Ishikawa (cell line): ENCODE data around the gene CFAP221.

ENCODE experiments used
- CEBPB ChIP-seq: IDR thresholded peaks from 2 replicates; pipeline ENCODE4 v1.6.1; 2012
- RAD21 ChIP-seq: IDR thresholded peaks from 2 replicates; pipeline ENCODE4 v1.6.1; 2012; ENCODE audit warnings: low read depth
- TAF1 ChIP-seq: IDR thresholded peaks from 2 replicates; pipeline ENCODE4 v1.6.1; 2012; ENCODE audit warnings: low read depth, mild to moderate bottlenecking
- YY1 ChIP-seq: IDR thresholded peaks from 2 replicates; pipeline ENCODE4 v1.6.1; 2012; ENCODE audit warnings: low read depth
- TF ChIP-seq, protein P1 (sequence below): IDR thresholded peaks from 2 replicates; pipeline ENCODE4 v1.6.1; 2012

DNA sequence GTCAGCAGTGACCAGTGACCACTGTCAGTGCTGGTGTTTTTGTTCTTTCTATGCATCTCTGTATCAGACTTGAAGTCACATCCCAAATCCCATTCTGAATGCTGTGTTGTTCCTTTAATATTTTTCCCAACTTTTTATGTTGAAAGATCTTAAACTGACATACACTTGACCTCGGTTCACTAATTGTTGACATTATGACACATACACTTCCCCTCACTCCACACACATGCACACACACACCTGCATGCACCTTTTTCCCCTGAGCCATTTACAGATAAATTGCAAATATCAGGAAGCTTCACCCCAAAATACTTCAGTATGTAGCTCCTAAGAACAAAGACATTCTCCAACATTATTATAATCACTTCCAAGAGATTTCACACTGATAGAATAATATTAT, 62.4 kb downstream of the CFAP221 start:
- TF ChIP-seq, protein P1, sequence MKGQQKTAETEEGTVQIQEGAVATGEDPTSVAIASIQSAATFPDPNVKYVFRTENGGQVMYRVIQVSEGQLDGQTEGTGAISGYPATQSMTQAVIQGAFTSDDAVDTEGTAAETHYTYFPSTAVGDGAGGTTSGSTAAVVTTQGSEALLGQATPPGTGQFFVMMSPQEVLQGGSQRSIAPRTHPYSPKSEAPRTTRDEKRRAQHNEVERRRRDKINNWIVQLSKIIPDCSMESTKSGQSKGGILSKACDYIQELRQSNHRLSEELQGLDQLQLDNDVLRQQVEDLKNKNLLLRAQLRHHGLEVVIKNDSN = no peak
- TF ChIP-seq YY1 (no peak), CEBPB (no peak), TAF1 (no peak), RAD21 (no peak)
